ENCODE measurements around the gene RNF113B.

RNF113B gene

DNA sequence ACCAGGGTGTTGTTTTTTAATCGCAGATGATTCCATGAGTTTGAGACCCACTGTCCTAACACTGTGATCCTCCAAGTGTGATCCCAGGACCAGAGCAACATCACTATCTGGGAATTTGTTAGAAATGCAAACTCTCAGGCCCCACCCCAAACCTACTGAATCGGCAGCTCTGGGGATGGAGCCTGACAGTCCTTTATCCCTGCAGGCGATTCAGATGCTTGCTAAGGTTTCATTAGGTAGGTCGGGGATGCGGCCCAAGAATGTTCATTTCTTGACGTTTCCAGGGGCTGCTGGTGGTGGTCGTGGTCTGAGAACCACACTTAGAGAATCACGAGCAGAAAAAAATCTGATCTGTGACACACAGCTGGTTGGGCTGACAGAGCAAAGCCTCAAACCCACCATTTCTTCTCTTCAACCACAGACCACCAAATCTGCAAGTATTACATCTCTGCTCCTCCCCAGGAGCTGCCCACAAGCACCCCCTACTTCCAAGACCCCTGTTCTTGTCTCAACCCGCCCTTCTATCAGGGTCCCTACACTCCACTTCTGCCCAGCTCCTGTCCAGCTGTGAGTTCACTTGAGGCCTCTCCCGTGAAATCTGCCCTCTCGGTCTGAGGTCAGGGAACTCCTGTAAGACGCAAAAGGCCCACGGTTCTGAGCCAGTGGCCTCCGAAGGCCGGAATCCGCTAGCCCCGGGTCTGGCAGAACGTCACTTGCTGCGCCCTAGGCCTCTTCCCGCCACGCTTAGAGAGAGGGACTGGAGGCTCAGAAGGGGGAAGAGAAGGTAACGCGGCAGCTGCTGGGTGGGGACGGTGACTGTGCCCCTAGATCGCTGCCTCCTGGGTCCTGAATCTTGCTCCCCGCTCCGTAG is 35.3 kb downstream of the RNF113B start:
- Mint-ChIP-seq H3K27ac (ENCODE audit: low read depth) (no peak overlapping the region), H3K27me3 (peaks cover 69% of the 10 kb centered on the region), H3K36me3 (ENCODE audit: insufficient read depth) (no peaks in the 10 kb centered on the region), H3K9me3 (no peaks in the 10 kb centered on the region), H3K4me1 (peaks cover 4% of the 10 kb centered on the region), H3K4me3 (peak overlapping the region; percentile 62)
- peak; percentile 16 for ATAC-seq (replicated peaks; ENCODE audit: extremely low read depth, poor library complexity, severe bottlenecking)
- no peak for DNase-seq (ENCODE audit: low spot score in 2 of 2)

DNA sequence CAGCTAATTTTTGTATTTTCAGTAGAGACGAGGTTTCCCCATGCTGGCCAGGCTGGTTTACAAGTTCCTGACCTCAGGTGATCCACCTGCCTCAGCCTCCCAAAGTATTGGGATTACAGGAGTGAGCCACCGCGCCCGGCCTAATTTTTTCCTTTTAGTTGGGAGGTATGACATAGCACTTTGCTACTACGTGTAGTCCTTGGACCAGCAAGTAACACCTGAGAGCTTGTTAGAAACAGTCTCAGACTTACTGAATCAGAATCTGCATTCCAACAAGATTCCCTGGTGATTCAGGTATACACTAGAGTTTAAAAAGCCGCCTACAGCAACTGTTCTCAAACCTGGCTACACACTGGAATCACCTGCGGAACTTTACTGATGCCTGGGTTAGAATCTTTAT is 36.0 kb downstream of the RNF113B start:
- peaks cover 4% of the 10 kb centered on the region for H3K4me1 Mint-ChIP-seq
- H3K27ac Mint-ChIP-seq (ENCODE audit: low read depth), result no peak overlapping the region
- no peak overlapping the region for H3K4me3 Mint-ChIP-seq
- H3K9me3 Mint-ChIP-seq, result no peaks in the 10 kb centered on the region
- H3K36me3 Mint-ChIP-seq (ENCODE audit: insufficient read depth), result no peaks in the 10 kb centered on the region
- peaks cover 69% of the 10 kb centered on the region for H3K27me3 Mint-ChIP-seq
- ATAC-seq (replicated peaks; ENCODE audit: extremely low read depth, poor library complexity, severe bottlenecking), result no peak
- no peak for DNase-seq (ENCODE audit: low spot score in 2 of 2)

DNA sequence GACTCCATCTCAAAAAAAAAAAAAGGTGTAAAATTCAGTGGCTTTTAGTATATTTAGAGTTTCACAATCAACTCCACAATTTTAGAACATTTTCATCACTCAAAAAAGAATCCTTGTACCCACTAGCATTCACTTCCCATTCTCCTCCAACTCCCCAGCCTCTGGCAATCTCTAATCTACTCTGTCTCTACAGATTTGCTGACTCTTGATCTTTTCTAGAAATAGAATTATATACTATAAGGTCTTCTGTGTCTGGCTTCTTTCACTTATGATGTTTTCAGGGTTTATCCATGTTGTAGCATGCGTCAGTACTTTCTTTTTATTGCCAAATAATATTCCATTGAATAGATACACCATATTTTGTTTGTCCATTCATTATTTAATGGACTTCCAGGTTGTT is 42.2 kb downstream of the RNF113B start:
- Mint-ChIP-seq H3K27me3 (peaks cover 69% of the 10 kb centered on the region), H3K4me3 (no peak overlapping the region), H3K4me1 (no peaks in the 10 kb centered on the region), H3K27ac (ENCODE audit: low read depth) (no peak overlapping the region), H3K36me3 (ENCODE audit: insufficient read depth) (no peaks in the 10 kb centered on the region), H3K9me3 (no peaks in the 10 kb centered on the region)
- DNase-seq (ENCODE audit: low spot score in 2 of 2), result no peak
- ATAC-seq (replicated peaks; ENCODE audit: extremely low read depth, poor library complexity, severe bottlenecking), result no peak

DNA sequence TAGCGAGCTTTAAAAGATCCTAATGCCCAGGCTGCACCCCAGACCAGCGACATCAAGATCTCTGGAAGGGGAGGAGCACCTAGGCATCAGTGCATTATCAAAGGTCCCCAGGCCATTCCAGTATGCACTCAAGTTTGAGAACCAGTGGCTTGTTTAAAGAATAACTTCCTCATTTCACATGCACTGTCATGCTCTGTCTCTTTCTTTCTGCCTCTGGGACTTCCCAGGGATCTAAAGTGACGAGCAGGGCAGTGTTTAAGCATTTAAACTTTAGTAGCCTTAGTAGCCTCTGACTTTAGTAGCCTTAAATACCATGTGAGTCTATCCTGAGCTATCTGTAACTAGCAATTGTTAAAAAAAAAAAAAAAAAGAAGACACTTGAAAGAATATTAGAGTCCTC is 43.1 kb downstream of the RNF113B start:
- no peak overlapping the region for H3K27ac Mint-ChIP-seq (ENCODE audit: low read depth)
- DNase-seq (ENCODE audit: low spot score in 2 of 2) (no peak), ATAC-seq (replicated peaks; ENCODE audit: extremely low read depth, poor library complexity, severe bottlenecking) (no peak)
- H3K36me3 Mint-ChIP-seq (ENCODE audit: insufficient read depth), result no peaks in the 10 kb centered on the region
- no peaks in the 10 kb centered on the region for H3K4me1 Mint-ChIP-seq
- no peak overlapping the region for H3K4me3 Mint-ChIP-seq
- H3K27me3 Mint-ChIP-seq, result peaks cover 63% of the 10 kb centered on the region
- no peaks in the 10 kb centered on the region for H3K9me3 Mint-ChIP-seq

DNA sequence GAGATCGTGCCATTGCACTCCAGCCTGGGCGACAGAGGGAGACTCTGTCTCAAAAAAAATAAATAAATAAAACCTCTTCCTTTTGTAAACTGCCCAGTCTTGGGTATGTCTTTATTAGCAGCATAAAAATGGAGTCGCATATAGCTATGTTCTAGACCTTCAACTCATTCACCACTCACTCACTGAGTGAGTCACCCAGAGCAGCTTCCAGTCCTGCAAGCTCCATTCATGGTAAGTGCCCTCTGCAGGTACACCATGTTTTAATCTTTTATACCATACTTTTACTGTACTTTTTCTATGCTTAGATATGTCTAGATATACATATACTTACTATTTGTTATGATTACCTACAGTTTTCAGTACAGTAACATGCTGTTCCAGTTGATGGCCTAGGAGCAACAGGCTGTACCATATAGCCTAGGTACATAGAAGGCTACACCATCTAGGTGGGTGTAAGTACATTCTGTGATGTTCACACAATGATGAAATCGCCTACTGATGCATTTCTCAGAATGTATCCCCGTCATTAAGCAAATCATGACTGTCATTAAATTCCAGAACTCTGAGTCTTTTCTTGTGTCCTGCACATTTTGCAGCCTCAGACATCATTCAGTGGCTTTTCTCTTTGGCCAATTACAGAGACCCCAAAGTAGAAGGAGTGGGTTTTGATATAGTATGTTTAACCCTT is 47.9 kb downstream of the RNF113B start:
- Mint-ChIP-seq H3K4me3 (no peak overlapping the region), H3K27me3 (peaks cover 47% of the 10 kb centered on the region), H3K36me3 (ENCODE audit: insufficient read depth) (no peaks in the 10 kb centered on the region), H3K9me3 (peaks cover 6% of the 10 kb centered on the region), H3K27ac (ENCODE audit: low read depth) (no peak overlapping the region), H3K4me1 (no peaks in the 10 kb centered on the region)
- ATAC-seq (replicated peaks; ENCODE audit: extremely low read depth, poor library complexity, severe bottlenecking), result no peak
- DNase-seq (ENCODE audit: low spot score in 2 of 2), result no peak
